Omental fat pad (tissue), 4 donors: ENCODE data around the gene RNF183. TPM values are rescaled to one million over a fixed set of nuclear protein-coding genes. Genes with fewer than 3 reads are reported as not detected.

ENCODE experiments used
- ATAC-seq: fragments of 150-250 bp; one replicate; pipeline ENCODE4 v1.9.1; 2016; ENCODE audit warnings: mild to moderate bottlenecking, moderate library complexity; ENCODE audit not compliant: low FRiP score
- DNase-seq: peaks from one replicate; pipeline ENCODE4 v3.0.0-alpha.2; 2019; ENCODE audit warnings: low spot score
- CTCF ChIP-seq, 3 donors: fragments of 450-650 bp; IDR thresholded peaks; one replicate each; pipeline ENCODE4 v1.5.1; 2016 to 2017; ENCODE audit warnings: antibody characterized with exemption in 3 of 3, mild to moderate bottlenecking in 3 of 3, moderate library complexity in 2 of 3
- total RNA-seq, 4 donors: library from RNA; depleted of rRNA; stranded (reverse); fragments of >200 nt; gene quantifications; one replicate each; pipeline ENCODE4 v1.1.0, GENCODE V29; 2016

The RNF183 gene
- total RNA-seq, 4 donors from 2014 or later = 0.19 TPM; not detected in 3

DNA sequence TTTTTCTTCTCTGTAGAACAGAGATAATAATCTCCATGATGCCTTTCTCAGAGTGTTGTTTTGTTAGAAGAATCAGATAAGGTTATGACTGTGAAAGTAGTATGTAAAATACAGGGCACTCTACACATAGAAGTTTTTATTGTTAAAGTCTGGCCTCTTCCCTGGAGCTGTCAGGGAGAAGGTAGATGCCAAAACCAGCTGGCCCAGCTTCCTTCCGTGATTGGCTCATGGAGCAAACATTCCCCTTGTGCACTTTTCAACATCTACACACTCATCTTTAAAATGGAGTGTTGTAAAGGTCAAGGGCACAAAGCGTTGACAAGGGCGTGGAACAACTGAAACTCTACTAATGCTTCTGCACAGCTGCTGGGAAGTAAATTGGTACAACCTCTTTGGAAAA is 7.4 kb upstream of the RNF183 start:
- ATAC-seq (no peak), DNase-seq (no peak)
- TF ChIP-seq CTCF (IDR thresholded peaks at IDR 0.05) = no peak

DNA sequence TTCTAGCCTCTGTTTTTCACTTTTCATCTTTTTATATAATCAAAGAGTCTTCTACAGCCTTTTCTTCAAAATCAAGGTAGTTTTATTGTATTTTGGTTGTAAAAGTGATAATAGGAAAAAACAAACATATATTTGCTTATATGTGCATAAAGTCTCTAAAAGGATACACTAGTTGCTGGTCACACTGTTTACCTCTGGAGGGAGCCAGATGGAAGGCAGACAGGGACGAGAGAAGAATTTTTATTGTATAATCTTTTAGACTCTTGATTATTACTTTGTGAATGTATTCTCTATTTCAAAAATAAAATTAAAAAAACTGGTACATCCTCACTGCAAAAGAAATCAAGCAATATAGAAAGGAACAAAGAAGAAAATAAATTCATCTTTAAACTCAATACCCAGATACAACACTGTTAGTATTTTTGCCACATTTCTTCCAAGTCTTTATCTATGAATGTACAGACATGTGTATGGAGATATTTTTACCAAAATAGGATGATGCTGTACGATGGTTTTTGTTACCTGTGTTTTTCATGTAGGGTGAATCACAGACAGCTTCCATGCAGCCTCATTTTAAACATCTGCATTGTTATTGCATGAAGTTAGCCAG is 6.1 kb upstream of the RNF183 start:
- DNase-seq (no peak), ATAC-seq (no peak)
- TF ChIP-seq CTCF (IDR thresholded peaks at IDR 0.05) = no peak

GRCh38 chr9:113307396-113307975 is 4.3 kb upstream of the RNF183 start:
- TF ChIP-seq CTCF (IDR thresholded peaks at IDR 0.05) = no peak
- DNase-seq (no peak), ATAC-seq (no peak)

- ATAC-seq = no peak
- DNase-seq = no peak
- TF ChIP-seq CTCF (IDR thresholded peaks at IDR 0.05) = no peak
Measured at GRCh38 chr9:113306566-113306965, 3.4 kb upstream of the RNF183 start.

DNA sequence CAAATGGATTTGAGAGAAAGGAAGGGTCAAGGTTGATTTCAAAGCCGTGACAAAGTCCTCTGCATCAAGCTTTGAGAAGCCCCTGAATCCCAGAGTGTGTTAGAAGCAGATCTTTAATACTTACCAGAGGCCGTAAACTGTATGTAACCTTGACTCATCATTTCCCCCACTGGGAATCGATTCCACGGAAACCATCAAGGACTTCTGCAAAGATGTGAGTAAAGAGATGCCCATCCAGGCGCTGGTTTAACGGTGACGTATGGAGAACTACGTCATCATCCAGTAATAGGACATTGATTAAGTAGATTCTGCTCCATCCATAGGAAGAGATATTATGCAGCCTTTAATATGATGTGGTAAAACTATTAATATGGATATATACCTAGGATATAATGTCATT is 1.6 kb downstream of the RNF183 start:
- DNase-seq (no peak), ATAC-seq (no peak)
- no peak for TF ChIP-seq CTCF (IDR thresholded peaks at IDR 0.05)

- ATAC-seq = no peak
- DNase-seq = no peak
- no peak for TF ChIP-seq CTCF (IDR thresholded peaks at IDR 0.05)
Measured at GRCh38 chr9:113299800-113300292, 3.3 kb downstream of the RNF183 start.
